ENCODE measurements around the gene TM9SF3. TPM values are rescaled to one million over a fixed set of nuclear protein-coding genes. Genes with fewer than 3 reads are reported as not detected.

Gene TM9SF3
- total RNA-seq (10 to 100 TPM; 94.3 to 94.5 TPM), total RNA-seq (163 to 197 reads per million in 2 donors)

GRCh38 chr10:96586419-96587263 lies at the start of gene TM9SF3:
Gene TM9SF3, minus strand, starts transcription at chr10:96587012. Its CDS starts 177 bp downstream, at chr10:96586835.
- peak; percentile 85 to 92 (median 91) for DNase-seq
- peak within 1 kb of the TSS; percentile 96 for H3K27ac Mint-ChIP-seq
- no peaks in the 10 kb centered on the region for H3K9me3 ChIP-seq (ENCODE audit: control insufficient read depth, low read length, poor library complexity, severe bottlenecking)

DNA sequence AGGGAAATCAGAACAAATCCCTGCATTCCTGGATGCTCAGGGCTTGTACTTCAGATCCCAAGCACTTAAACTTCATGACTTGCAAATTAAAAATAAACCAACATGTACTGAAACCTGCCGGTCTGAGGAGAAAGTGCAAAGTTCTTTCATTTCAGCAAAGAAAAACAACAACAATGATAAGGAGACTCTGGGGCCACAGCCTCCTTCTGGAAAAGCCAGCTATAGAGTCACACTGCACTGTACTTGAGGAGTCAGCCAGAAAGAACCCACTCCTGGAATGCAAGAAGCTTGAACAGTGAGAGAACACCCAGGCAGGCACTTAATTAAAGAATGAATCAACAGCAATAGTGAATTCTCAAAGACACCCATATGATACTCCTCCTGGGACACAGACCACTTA lies 49.7 kb upstream of the TM9SF3 start:
- ATAC-seq (no peak), DNase-seq (no peak)
- H3K27me3 Mint-ChIP-seq = no peaks in the 10 kb centered on the region
- peaks cover 2% of the 10 kb centered on the region for H3K4me1 Mint-ChIP-seq
- no peak overlapping the region for H3K4me3 Mint-ChIP-seq
- no peak overlapping the region for H3K27ac Mint-ChIP-seq
- no peaks in the 10 kb centered on the region for H3K9me3 ChIP-seq (ENCODE audit: control insufficient read depth, low read length, poor library complexity, severe bottlenecking)
- H3K36me3 Mint-ChIP-seq (ENCODE audit: low read depth) = no peaks in the 10 kb centered on the region

More at GRCh38 chr10:96586419-96587263, at the start of gene TM9SF3:
- ATAC-seq = peak; percentile 88
- no peak within 1 kb of the TSS for H3K4me3 Mint-ChIP-seq
- H3K27me3 Mint-ChIP-seq = no peaks in the 10 kb centered on the region
- H3K4me1 Mint-ChIP-seq = peaks cover 35% of the 10 kb centered on the region
- H3K36me3 Mint-ChIP-seq (ENCODE audit: low read depth) = no peaks in the 10 kb centered on the region

DNA sequence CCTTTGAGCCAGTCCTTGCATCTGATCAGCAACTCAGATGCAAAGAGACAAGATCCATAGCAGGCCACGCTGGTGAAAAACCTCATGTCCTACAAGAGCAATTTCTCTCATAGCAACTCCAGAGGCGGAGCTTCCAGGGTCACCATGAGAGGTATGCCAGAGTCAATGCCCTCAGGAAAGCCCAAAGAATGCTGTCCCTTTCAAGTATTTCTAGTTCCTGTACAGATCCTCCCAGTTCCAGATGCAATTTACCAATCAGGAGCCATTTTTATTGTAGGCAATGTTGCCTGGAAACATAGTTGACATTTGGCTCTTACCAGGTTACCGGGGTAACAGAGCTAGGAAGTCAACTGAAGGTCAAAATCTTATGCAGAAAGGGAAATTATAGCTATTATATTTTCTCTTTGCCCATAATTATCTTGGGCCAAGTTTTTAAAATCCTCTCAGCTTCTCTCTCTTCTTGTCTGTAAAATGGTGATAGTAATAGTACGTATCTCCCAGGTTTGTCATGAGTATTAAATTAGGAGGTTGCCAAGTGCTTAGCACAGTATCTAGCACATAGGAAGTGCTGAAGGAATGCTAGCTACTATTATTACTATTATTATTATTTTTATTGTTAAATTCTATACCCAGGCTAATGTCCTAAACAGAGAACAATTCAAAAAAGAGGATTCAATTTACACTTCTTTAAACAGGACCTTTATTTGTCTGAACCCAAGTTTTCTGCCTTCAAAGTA lies 46.3 kb upstream of the TM9SF3 start:
- no peaks in the 10 kb centered on the region for H3K9me3 ChIP-seq (ENCODE audit: control insufficient read depth, low read length, poor library complexity, severe bottlenecking)
- no peak for DNase-seq
- no peak for ATAC-seq
- Mint-ChIP-seq H3K36me3 (ENCODE audit: low read depth) (peaks cover 2% of the 10 kb centered on the region), H3K27ac (no peak overlapping the region), H3K27me3 (no peaks in the 10 kb centered on the region), H3K4me1 (no peaks in the 10 kb centered on the region), H3K4me3 (no peak overlapping the region)

GRCh38 chr10:96627292-96627691 lies 40.5 kb upstream of the TM9SF3 start:
- H3K9me3 ChIP-seq (ENCODE audit: control insufficient read depth, low read length, poor library complexity, severe bottlenecking) = no peaks in the 10 kb centered on the region
- Mint-ChIP-seq H3K27me3 (no peaks in the 10 kb centered on the region), H3K4me1 (no peaks in the 10 kb centered on the region), H3K27ac (no peak overlapping the region), H3K4me3 (no peak overlapping the region), H3K36me3 (ENCODE audit: low read depth) (peaks cover 2% of the 10 kb centered on the region)
- ATAC-seq = no peak
- no peak for DNase-seq

- DNase-seq (no peak), ATAC-seq (no peak)
- H3K4me3 Mint-ChIP-seq = no peak overlapping the region
- peaks cover 2% of the 10 kb centered on the region for H3K36me3 Mint-ChIP-seq (ENCODE audit: low read depth)
- no peaks in the 10 kb centered on the region for H3K27me3 Mint-ChIP-seq
- no peaks in the 10 kb centered on the region for H3K9me3 ChIP-seq (ENCODE audit: control insufficient read depth, low read length, poor library complexity, severe bottlenecking)
- no peaks in the 10 kb centered on the region for H3K4me1 Mint-ChIP-seq
- H3K27ac Mint-ChIP-seq = no peak overlapping the region
Observed at GRCh38 chr10:96626795-96627194, 40.0 kb upstream of the TM9SF3 start.

DNA sequence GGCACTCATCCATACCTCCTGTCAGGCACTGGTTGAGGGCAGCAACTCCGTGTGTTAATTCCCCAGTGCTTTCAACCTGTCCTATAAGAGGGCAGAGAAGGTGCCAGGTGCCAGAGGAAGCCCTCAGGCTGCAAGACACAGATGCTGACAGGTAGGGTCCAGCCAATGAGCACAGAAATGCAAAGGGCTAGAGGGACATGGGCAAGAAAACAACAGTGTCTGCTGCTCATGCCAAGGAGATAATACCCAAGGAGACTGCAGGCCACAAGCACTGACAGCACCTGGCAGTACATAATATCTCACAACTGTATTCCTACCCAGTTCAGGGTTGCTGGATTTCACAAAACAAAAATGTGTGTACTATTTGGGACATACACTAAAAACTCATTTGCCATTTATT lies 38.4 kb upstream of the TM9SF3 start:
- Mint-ChIP-seq H3K27me3 (no peaks in the 10 kb centered on the region), H3K4me1 (no peaks in the 10 kb centered on the region), H3K36me3 (ENCODE audit: low read depth) (no peaks in the 10 kb centered on the region), H3K4me3 (no peak overlapping the region), H3K27ac (no peak overlapping the region)
- ATAC-seq (no peak), DNase-seq (no peak)
- H3K9me3 ChIP-seq (ENCODE audit: control insufficient read depth, low read length, poor library complexity, severe bottlenecking) = no peaks in the 10 kb centered on the region

DNA sequence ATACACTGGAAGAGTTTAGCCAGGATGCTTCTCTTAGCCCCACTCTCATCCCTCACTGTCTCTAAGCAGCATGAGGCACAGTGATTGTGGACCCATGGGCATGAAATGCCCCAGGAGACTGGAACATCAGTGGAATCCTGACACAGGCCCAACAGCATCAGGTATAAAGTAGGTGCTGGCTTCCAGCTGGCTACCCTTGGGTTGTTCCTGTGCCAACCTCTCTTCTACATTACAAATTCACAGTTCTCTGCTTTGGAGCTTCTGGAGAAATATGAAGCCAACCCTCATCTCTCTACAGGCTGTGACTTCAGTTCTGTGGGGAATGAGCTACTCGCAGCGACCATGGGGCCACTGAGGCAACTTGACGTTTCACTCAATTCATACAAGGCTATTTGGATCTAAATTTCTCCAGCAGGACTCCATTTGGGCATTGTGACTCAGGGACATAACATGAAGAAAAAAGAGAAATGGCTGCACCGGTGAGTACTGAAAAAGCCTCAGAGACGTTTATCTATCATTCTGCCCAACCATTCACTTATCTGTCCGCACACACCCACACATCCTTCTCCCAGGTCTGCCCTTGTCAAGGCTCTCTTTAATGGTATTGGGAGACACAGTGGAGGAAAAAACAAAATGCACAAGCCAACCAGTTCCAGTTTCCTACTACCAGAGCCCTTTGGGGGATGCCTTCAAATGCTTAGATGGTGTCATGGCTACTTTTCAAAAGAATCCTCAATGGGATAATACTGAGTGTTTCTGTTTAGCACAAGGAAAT lies 35.4 kb upstream of the TM9SF3 start:
- Mint-ChIP-seq H3K27ac (no peak overlapping the region), H3K27me3 (no peaks in the 10 kb centered on the region), H3K36me3 (ENCODE audit: low read depth) (no peaks in the 10 kb centered on the region), H3K4me1 (no peaks in the 10 kb centered on the region), H3K4me3 (no peak overlapping the region)
- DNase-seq (no peak), ATAC-seq (no peak)
- H3K9me3 ChIP-seq (ENCODE audit: control insufficient read depth, low read length, poor library complexity, severe bottlenecking) = no peaks in the 10 kb centered on the region

DNA sequence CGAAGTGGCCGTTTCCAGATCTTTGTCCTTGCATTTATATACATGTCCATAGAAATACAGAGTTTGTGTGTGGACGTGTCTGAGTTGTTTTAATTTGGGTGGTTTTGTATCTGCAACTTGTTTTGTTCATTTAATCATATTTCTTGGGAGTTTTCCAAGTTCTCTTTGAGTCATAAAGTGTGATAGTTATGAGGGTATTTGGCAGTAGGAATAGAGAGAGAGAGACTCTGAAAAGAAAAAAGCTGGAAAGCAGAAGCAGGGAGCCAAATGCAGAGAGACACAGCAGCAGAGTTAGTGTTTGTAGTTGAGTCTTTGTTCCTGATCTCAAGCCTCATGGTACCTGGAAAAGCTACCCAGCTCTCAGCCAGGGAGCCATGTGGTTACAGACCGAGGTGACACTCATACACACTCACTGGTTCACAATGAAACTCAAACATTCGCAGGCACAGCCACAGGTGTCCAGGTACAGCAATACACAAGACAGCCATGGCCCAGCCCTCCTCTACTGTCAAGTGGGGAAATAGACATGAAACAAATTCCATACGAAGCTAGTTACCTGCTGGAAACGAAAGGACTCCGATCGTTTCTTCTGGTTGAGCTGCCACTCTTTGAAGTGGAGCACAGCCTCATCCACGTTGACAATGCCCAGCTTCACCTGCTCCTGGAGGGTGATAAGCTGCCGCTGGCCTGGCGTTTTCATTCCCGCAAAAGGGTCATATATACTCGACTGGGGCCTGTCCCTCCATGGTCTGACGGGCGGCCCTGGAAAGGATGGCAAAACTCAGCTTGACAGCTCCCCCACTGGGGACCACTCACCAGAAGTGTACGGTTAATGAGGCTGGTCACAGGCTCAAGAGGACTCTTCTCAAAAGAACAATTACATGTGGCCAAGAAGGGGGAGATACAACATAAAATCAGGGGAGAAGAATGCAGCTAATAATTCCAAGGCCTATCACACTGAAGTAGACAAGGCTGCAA lies 33.3 kb upstream of the TM9SF3 start:
- Mint-ChIP-seq H3K4me1 (peaks cover 3% of the 10 kb centered on the region), H3K27ac (no peak overlapping the region), H3K36me3 (ENCODE audit: low read depth) (no peaks in the 10 kb centered on the region), H3K27me3 (no peaks in the 10 kb centered on the region), H3K4me3 (no peak overlapping the region)
- DNase-seq (no peak), ATAC-seq (no peak)
- no peaks in the 10 kb centered on the region for H3K9me3 ChIP-seq (ENCODE audit: control insufficient read depth, low read length, poor library complexity, severe bottlenecking)

GRCh38 chr10:96619120-96619519 lies 32.3 kb upstream of the TM9SF3 start:
- Mint-ChIP-seq H3K36me3 (ENCODE audit: low read depth) (peaks cover 4% of the 10 kb centered on the region), H3K27ac (no peak overlapping the region), H3K4me1 (peaks cover 3% of the 10 kb centered on the region), H3K4me3 (no peak overlapping the region), H3K27me3 (no peaks in the 10 kb centered on the region)
- no peak for ATAC-seq
- H3K9me3 ChIP-seq (ENCODE audit: control insufficient read depth, low read length, poor library complexity, severe bottlenecking) = no peaks in the 10 kb centered on the region
- no peak for DNase-seq

DNA sequence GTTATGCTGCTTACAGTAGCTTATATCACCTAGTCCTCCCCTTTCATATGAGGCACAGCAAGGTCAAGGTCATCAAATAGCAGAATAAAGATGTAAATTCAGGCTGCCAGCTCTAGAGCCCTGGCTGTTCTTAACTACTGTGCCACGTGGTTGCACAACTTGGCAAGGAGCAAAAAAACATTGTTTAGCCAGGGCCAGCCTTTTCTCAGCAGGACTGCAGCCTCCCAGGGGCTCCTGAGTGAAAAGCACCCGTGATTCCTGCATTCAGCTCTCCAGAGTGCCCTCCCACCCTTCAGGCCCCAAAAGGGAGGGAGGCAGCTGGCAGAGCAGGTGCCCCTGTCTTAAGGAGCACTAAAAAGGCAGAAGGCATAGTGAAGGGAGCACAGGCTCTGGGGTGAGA lies 31.8 kb upstream of the TM9SF3 start:
- H3K27me3 Mint-ChIP-seq = no peaks in the 10 kb centered on the region

DNA sequence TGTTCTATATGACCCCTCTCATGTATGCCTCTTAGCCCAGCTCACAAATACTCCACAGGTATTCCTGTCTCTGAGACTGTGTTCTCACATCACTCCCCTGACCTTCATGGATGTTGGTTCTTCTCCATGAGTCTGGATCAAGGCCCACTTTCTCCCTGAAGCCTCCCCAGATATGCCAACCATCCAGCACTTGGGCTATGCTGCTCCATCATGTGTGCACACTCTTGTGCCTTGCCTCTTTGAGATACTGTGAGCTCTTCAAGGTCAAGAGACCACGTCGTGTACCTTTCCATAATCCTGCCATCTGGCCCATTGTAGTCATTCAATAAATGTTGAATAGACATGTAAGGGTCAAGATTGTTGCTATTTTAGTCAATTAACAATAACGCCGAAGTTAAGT lies 30.1 kb upstream of the TM9SF3 start:
- no peaks in the 10 kb centered on the region for H3K9me3 ChIP-seq (ENCODE audit: control insufficient read depth, low read length, poor library complexity, severe bottlenecking)
- Mint-ChIP-seq H3K4me1 (peaks cover 4% of the 10 kb centered on the region), H3K4me3 (no peak overlapping the region), H3K27ac (no peak overlapping the region), H3K27me3 (no peaks in the 10 kb centered on the region), H3K36me3 (ENCODE audit: low read depth) (peaks cover 4% of the 10 kb centered on the region)
- ATAC-seq = no peak
- DNase-seq = no peak

More for the DNA sequence above, 31.8 kb upstream of the TM9SF3 start:
- peaks cover 4% of the 10 kb centered on the region for H3K36me3 Mint-ChIP-seq (ENCODE audit: low read depth)
- ATAC-seq (no peak), DNase-seq (no peak)
- H3K4me3 Mint-ChIP-seq = no peak overlapping the region
- peaks cover 3% of the 10 kb centered on the region for H3K4me1 Mint-ChIP-seq
- H3K9me3 ChIP-seq (ENCODE audit: control insufficient read depth, low read length, poor library complexity, severe bottlenecking) = no peaks in the 10 kb centered on the region
- no peak overlapping the region for H3K27ac Mint-ChIP-seq

GRCh38 chr10:96614515-96614914 lies 27.7 kb upstream of the TM9SF3 start:
- Mint-ChIP-seq H3K36me3 (ENCODE audit: low read depth) (peaks cover 4% of the 10 kb centered on the region), H3K27ac (no peak overlapping the region), H3K4me3 (no peak overlapping the region), H3K27me3 (no peaks in the 10 kb centered on the region), H3K4me1 (peaks cover 12% of the 10 kb centered on the region)
- no peaks in the 10 kb centered on the region for H3K9me3 ChIP-seq (ENCODE audit: control insufficient read depth, low read length, poor library complexity, severe bottlenecking)
- ATAC-seq = no peak
- no peak for DNase-seq

All from T-helper 17 cell (primary cell).